ENCODE results near the gene COX14.

COX14 gene

DNA sequence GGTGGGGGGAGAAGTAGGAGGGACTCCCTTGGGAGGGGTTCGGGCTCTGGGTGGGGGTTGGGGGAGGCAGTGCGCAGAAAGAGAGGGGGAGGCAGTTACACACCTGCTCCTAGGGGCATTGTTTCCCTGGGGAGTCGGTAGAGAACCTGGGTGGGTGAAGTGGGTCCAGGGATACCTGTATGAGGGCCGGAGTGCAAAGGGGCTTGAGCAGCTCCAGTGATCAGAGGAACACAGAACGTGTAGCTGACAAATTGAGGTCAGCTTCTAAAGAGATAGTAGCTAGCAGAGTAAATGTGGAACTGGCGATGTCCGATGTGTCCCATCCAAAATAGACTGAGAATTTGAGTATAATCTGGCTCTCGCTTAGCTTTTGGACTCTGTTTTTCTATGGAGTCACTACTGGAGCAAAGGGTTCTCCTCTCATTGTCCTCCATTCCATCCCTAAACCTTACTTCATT lies 26.4 kb upstream of the COX14 start:
- no peak for DNase-seq

DNA sequence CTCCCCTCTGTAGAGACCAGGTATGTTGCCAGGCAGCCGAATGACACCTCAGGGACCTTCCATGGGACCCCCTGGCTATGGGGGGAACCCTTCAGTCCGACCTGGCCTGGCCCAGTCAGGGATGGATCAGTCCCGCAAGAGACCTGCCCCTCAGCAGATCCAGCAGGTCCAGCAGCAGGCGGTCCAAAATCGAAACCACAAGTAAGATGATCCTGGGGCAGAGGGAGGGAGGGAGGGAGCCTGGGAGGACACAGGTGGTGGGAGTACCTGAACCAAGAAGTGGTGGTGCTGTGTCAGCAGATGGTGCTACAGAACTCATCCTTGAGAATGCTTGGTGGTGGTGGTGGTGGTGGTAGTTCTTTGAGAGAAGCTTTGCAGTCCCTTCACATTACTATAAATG lies 25.9 kb upstream of the COX14 start:
- no peak for DNase-seq

DNA sequence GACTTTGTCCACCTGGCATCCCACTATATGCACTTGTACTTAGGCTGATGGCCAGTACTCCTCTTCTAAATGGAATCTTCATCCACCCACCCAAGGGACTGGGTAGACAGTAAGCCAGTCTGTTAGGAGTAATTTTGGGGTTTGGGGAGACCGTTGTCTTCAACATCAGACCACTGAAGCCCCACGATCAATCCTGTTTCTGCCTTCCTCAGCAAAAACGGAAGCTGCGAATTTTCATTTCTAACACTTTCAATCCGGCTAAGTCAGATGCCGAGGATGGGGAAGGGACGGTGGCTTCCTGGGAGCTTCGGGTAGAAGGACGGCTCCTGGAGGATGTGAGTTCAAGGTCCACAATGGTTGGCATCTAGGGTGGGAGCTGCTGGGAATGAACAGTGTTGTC lies 24.9 kb upstream of the COX14 start:
- DNase-seq: no peak

DNA sequence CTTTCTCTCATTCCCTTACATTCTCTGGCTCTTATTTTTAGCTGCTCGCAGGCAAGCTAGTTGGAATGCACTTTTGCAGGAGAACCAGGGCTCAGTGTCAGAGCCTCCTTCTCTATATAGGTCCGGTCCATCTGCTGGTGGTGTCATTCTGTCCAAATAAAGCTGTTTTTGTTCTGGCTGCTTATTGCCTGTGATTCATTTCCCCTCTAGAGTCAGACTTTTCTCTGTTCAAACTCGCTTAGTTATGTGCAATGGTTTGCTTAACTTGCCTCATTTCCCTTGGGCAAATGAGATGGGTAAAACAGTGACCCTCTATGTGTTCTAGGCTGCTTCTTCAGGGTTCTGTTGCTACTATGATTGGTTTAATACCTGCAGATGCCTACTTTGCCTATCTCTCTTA lies 24.0 kb upstream of the COX14 start:
- DNase-seq: no peak

DNA sequence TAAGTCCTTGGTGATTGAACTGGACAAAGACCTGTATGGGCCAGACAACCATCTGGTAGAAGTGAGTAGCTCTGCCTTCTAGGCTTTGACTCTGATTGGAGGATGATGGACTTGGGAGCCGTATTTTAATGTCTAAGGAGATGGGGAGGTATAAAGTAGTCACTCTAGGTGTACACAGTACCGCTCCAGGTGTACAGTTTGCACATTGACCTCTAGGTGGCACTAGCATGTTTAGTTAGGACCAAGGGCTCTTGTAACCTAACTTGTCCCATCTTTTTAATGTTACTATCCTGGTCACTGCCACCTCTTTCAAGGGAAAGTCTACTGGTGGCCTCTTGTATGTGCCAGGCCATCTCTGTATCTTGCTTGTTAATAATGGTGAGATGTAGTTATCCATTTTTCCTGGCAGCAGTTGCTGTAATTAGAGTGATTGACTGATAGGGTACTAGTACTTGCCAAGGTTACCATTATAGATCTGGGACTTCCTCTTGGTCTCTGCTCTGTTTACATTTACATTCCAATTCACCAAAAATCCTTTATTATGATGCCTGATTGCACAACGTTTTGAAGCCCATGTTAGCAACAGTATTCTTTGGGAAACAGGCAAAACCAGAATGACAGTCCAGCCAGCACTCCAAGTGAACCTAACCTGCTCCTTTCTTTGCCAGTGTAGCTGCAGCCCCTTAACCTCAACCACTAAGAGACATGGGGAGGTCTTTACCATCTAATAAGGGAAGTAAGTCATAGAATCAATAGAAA lies 23.3 kb upstream of the COX14 start:
- DNase-seq: peak; percentile 82

DNA sequence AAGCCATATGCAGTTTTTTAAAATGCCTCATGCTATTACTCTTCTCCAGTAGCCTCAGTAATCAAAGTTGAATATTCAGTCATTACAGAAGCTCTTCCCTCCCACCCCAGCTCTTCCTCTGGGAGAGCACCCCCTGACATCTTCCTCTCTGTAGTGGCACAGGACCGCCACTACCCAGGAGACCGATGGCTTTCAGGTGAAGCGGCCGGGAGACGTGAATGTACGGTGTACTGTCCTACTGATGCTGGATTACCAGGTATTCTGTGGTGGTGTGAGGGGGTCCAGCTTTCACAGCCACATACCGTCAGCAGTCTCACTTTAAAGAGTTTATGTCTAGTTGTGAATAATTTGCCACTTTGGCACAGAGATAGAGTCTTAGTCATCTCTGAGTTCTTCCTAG lies 22.3 kb upstream of the COX14 start:
- no peak for DNase-seq

DNA sequence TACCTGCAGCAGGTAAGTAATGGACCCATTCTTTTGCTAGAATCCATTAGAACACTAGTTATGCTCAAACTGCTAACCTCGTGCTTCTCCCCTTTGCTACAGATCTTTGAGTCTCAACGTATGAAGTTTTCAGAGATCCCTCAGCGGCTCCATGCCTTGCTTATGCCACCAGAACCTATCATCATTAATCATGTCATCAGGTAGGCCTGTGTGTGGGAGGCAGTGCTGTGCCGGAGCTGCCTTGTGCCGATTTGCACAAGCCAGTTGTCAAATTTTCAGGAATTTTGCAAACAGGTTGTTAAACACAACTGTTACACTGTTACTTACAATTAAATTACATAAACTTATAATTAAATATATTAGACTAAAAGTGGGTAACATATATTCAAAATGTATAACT lies 21.6 kb upstream of the COX14 start:
- no peak for DNase-seq

DNA sequence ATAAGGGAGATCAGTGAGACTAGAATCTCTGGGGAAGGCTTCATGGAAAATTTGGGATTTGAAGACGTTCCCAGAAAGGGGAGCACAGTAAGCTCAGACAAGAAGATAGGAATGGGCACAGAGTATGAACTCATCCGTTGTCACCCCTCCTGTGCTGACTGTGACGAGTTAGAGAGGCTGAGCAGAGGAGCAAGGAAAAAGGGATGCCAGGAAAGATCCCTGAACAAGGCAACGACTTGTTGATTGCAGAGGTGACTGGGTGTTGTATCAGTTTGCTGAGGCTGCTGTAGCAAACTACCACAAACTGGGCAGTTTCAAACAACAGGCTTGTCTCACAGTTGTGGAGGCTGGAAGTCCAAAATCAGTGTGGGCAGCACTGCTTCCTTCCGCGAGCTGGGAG lies 14.1 kb upstream of the COX14 start:
- DNase-seq: no peak

DNA sequence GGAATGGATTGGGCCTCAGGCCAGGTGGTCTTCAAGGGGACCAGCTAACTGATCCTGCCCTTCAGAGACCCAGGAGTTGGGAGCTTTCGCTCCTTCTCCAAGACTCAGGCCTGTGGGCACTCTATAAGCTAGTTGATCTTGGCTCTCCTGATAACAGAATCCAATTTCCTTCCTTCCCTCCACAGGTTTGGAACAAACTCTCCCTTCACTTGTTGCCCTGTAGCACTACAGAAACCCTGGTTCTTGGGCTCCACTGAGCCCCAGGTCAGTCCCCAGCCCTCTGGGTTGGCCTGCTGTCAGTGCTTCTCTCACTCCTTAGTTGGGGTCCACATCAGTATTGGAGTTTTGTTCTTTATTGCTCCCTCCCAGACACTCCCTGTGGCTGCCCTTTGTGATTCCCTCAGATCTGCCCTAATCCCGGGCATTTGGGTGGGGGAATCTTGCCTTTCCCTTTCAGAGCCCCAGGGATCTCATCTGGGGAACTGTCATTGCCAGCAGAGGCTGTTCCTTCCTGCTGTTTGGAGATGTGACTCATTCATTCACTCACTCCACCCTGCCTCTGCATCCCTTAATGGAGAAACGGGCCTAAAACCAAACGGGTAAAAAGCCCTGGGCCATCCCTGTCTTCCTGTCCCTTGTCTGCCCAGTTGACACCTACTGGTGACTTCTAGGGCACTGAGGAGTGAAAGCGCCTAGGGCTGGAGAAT lies 12.6 kb upstream of the COX14 start:
- DNase-seq: no peak

DNA sequence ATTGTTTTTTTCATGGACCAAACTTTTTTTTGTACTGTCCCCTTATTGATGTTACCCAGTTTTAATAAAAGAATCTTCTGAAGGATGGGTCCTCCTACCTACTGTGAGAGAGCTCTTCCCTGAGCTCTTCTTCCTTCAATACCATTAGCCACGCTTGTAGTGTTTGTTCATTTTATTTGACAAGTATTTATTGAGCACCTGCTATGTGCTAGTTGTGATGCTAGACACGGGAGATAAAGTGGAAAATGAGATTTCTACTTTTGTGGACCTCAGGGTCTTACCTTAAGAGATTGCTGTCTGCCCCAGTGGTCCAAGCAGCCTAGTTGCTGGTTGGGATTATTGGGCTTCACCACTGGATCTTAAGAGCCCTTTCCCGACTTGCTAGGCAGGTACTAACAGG lies 11.5 kb upstream of the COX14 start:
- no peak for DNase-seq

DNA sequence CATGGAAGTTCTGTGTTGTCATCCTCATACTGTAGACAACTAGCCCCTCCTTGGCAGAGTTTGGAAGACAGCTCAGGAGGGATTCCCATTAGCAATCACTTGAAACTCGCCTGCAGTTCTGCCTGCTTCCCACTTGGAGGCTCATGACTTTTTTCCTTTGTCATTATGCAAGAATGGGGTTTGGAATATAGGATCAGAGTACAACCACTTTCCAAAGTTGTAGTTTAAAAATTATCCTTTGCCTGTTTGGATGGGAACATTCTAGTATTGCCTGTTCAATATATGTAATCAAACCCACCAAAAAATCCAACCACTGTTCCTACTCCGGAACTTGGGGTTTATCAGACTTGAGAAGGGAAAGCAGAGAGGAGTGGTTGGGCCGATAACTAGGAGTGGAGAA lies 10.4 kb upstream of the COX14 start:
- DNase-seq: peak; percentile 48

DNA sequence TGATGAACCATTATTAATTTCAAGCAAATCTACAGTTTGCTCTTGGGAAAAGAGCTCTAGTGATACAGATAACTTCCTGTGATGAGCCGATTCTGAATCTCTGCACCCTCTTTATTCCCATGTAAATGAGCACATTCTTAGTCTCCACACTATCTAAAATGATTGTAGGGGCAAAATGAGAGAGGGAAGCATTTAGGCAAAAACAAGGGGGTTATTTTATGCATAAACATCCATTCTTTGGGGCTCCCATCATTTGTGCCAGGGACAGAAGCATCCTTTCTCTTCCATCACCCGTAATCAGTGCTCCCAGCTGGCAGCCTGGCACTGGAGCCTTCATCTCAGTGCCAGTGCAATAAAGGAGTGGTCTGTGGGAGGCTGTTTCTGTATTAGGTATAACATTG lies 9.9 kb upstream of the COX14 start:
- no peak for DNase-seq

DNA sequence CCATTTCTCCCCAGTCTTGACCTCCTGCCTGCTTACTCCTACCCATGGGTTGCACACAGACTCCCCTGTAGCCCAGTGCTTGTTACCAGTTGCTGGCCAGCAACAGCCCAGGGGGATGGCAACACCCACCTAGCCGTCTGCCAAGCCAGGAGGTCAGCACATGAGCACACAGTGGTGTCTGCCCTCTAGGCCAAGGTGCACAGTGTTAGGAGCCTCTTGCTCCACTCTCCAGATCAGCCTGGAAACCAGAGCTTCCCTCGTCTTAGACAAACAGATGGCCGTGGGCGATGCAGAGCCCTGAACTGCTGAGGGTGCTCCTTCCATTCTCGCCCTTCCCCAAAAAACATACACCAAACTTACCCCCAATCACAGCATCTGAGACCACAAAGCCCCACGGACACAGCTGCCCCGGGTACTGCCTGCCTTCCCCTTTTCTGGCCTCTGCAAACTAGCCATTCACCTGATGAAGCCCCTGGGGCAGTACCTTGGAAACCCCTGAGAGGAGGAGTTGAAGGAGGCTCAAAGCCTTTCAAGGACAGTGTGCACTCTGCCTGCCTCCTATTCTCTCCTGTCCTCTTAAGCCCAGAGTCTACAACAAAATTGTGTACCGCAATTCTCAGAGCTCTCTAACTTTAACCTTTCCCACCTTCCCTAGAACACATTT lies 9.3 kb upstream of the COX14 start:
- DNase-seq: no peak

DNA sequence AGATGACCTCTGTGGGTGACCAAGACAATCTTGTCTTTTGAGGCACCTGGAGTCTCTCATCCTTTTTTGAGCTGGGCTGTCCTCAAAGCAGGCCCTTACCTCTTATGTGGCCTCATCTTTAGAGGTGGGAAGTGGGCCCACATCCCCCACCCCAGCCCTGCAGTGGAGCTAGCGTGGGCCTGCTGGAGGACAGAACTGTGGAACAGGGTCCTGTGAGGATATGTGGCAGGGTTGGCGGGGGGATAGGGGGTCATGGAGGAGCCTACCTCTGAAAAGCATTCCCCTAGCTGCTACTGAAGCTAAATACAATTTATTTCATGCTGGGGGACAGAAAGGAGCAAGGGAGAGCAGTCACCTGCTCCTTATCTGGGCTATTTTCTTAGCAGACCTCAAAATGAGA lies 8.7 kb upstream of the COX14 start:
- no peak for DNase-seq

DNA sequence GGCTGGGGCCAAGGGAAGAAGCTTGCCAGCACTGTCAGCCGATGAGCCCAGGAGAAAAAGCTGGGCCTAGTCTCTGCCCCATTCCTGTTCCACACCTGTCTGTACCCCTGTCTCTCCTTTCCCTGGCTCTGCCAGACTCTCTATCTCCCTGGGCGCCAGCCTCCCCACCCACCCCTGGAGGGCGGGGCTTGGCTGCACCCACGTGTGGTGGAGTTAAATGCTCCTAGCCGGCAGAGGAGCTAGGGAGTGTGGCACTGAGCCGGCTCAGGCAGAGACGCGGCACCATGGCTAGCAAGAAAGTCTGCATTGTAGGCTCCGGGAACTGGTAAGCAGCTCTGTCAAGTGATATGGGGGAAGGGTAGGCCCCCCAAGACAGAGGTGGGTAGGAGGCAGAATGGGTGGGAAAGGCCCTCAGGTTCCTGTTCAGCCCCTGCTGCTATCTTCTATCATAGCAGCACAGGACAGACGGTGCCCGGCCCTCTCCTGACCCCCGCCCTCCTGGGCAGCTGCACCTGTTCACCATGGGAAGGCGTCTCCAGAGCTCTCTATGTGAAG lies 8.2 kb upstream of the COX14 start, which contains the start of gene GPD1:
Gene GPD1, plus strand, starts transcription at position 242 of the 555 bp plus-strand sequence. Its CDS starts 43 bp downstream, at position 285.
- DNase-seq: peak; percentile 90

DNA sequence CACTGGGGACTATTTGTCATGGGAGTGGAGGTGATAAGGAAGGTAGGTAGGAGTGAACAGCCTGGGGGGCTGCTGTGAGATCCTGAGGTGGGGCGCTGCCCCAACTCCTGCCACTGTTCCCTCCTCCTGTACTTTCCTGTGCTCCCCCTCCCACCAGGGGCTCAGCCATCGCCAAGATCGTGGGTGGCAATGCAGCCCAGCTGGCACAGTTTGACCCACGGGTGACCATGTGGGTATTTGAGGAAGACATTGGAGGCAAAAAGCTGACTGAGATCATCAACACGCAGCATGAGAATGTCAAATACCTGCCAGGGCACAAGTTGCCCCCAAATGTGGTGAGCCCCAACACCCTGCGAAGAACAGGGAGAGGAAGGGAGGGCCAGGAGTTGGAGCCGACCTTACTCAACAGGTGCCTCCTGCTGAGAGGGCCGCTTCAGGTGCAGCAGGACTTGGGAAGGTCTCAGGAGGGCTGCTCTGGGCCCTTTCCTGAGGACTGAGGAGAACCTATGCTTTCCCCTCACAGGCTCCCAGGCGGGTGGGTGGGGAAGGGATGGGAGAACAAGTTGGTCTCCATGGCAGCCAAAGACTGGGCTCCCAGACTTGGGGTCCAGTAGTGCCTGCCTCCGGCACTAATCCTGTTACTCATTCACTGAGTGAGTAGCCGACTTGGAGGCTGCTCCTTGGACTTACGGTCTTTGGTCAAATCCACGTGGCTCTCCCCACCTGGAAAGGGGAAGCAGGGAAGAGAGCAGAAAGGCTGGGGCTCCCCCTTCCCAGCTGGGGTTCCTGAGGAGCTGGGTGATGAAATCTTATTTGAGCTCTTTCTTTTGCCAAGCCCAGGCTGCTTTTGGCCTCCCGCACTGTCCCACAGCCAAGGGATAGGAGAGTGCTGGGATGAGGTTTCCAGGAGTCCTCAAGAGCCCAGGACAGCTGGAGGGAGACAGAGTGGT lies 7.3 kb upstream of the COX14 start:
- DNase-seq: no peak

DNA sequence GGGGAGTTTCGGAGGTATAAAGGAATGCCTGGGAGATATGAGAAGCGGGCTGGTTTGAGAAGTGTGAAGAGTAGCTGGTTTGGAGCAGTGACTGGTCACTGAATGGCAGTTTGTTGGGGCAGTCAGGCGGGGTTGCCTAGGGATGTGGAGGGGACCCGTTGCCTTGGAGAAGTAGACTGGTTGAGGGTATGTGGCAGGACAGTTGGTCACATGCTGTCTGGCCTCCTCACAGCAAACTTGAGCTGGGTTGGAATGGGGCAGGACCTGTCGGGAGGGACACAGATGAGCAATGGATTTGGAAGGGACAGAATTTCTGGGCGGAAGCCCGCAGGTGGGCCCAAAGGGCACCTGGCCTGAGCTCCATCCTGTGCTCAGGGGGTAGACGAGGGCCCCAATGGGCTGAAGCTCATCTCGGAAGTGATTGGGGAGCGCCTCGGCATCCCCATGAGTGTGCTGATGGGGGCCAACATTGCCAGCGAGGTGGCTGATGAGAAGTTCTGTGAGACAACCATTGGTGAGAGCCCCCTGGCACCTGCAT lies 6.1 kb upstream of the COX14 start:
- DNase-seq: no peak

DNA sequence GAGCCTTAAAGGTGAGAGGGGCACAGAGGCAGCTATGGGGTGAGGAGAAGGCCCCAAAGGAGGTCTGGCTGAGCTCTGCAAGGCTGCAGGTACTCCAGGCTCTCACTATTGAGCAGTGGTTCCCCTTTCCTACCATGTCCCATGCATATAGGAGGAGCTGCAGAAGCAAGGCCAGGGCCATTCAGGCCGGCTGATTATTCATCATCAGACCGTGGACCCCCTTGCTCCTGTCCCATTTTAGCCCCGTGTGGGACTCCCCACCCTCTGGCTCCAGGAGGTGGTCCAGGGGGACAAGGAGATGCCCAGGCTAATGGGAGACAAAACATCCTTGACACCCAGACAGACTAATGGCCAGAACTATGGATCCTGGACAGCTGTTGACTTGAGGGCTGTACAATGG lies 5.1 kb upstream of the COX14 start:
- DNase-seq: no peak

DNA sequence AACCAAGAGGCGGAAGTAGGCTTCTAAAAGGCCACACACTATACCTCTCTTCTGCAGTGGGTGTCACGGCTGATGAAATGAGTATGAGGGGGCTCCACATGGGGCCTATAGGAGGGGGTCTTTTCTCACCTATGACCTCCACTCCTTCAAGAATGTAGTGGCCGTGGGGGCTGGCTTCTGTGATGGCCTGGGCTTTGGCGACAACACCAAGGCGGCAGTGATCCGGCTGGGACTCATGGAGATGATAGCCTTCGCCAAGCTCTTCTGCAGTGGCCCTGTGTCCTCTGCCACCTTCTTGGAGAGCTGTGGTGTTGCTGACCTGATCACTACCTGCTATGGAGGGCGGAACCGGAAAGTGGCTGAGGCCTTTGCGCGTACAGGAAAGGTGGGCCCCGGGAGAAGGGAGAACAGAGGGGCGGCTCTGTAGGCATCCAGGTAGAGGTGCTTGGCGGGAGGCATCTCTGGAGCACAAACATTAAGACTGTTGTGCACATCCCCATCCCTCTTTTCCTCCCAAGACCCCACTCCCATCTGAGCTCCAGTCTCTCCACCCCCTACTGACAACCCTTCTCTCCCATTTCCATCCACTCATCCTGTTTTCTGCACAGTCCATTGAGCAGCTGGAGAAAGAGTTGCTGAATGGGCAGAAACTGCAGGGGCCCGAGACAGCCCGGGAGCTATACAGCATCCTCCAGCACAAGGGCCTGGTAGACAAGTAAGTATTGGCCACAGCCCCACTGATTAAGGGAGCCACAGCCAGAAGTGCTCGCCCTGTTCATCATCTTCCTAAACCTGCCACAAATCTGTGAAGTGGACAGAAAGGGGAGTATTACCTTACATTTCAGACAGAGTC lies 4.4 kb upstream of the COX14 start:
- DNase-seq: no peak

DNA sequence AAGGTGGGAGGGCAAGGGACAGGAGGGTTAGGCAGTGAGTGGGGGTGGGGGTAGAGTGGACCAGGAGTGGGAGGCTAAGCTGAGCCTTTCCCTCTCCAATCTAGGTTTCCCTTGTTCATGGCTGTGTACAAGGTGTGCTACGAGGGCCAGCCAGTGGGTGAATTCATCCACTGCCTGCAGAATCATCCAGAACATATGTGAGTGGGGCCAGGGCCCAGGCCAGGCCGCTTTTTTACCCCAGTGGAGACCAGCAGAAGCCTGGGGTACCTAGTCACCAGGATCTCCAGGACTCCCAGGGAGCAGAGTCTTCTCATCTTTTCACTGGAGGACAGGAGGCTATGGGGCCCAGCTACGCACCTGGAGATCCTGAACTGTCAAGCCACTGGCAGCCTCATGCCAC lies 2.7 kb upstream of the COX14 start:
- DNase-seq: no peak

DNA sequence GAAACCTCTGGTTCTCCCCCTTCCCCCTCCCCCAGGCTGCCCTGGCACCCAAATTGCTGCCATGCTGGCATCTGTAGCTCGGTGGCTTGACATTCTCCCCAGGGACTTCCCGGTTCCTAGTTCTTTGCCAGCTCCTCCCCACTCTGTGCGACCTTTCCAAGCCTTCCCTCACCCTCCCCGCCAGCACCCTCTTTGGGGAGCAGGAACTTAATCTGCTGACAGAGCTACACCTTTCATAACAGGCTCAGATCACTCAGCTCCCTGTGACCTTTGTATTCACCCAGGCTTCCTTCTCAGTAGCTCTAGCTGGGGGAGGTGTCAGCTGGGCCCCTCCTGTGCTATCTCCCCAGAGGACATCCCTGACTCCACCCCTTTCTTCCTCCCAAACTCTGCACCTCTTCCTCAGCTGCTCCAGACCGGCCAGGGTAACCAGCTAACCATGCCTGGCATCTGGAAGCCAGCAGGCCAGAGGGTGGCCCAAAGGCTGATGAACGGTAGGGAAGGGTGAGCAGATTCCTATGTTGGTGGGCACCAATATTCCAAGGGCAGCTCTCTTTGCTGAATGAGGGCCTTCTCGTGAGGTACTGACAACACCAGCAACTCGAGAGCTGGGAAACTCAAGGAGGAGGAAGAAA lies 1.8 kb upstream of the COX14 start:
- peak; percentile 25 for DNase-seq
